HEK293 (cell line): ENCODE data around the gene NID2.

ENCODE experiments used
- CTCF ChIA-PET: fragments of 350-600 bp; formaldehyde crosslinking; extraction: SDS; loops from one replicate; lab custom pipeline; 2021; ENCODE audit warnings: antibody characterized with exemption; lab: Yijun Ruan, JAX
- POLR2A ChIA-PET: fragments of 300-600 bp; formaldehyde crosslinking; extraction: SDS; loops from one replicate; lab custom pipeline; 2020; ENCODE audit warnings: antibody characterized with exemption, inconsistent platforms; lab: Yijun Ruan, JAX
- H3K27ac ChIP-seq: fragments of 200-500 bp; sonication (Bioruptor generic); 2 replicates; pipeline ENCODE4 v1.5.1; 2014; ENCODE audit warnings: low read depth, low read length, control low read depth, inconsistent platforms; ENCODE audit errors: extremely low read depth
- H3K36me3 ChIP-seq, 2 experiments: fragments of 200-500 bp in 1 of 2; sonication (Bioruptor generic) in 1 of 2; 1 replicate in 1 of 2; 2 replicates in 1 of 2; pipeline ENCODE4 v1.5.1; 2014 to 2017; ENCODE audit warnings: inconsistent platforms in 2 of 2, low read length in 2 of 2; ENCODE audit not compliant: control insufficient read depth in 2 of 2, insufficient read depth in 1 of 2
- H3K4me1 ChIP-seq: fragments of 200-500 bp; sonication (Bioruptor generic); 2 replicates; pipeline ENCODE4 v1.5.1; 2014; ENCODE audit warnings: mild to moderate bottlenecking, low read length, inconsistent platforms; ENCODE audit not compliant: control insufficient read depth, insufficient read depth
- H3K4me3 ChIP-seq: 2 replicates; pipeline ENCODE4 v1.5.1; 2011; ENCODE audit warnings: low read depth, mild to moderate bottlenecking, control low read depth, low read length, moderate library complexity
- H3K9me3 ChIP-seq: fragments of 200-500 bp; sonication (Bioruptor generic); 2 replicates; pipeline ENCODE4 v1.5.1; 2014; ENCODE audit warnings: low read depth, low read length, inconsistent platforms; ENCODE audit not compliant: control insufficient read depth, insufficient read depth
- IKZF3 ChIP-seq: fragments of 450-650 bp; IDR thresholded peaks from 2 replicates; pipeline ENCODE4 v1.5.0; 2018; ENCODE audit warnings: missing biosample characterization, mild to moderate bottlenecking, missing genetic modification characterization, moderate library complexity
- PRDM2 ChIP-seq: fragments of 450-650 bp; formaldehyde crosslinking; IDR thresholded peaks from 2 replicates; pipeline ENCODE4 v1.5.1; 2016; ENCODE audit warnings: missing biosample characterization, missing genetic modification characterization, borderline replicate concordance
- SCRT2 ChIP-seq: fragments of 450-650 bp; formaldehyde crosslinking; IDR thresholded peaks from 2 replicates; pipeline ENCODE4 v1.5.1; 2016; ENCODE audit warnings: missing biosample characterization, missing genetic modification characterization
- TSHZ1 ChIP-seq: fragments of 450-650 bp; formaldehyde crosslinking; IDR thresholded peaks from 2 replicates; pipeline ENCODE4 v1.5.1; 2016; ENCODE audit warnings: missing biosample characterization, missing genetic modification characterization, borderline replicate concordance
- ZNF10 ChIP-seq: fragments of 450-650 bp; formaldehyde crosslinking; IDR thresholded peaks from 2 replicates; pipeline ENCODE4 v1.5.1; 2017; ENCODE audit warnings: missing biosample characterization, missing genetic modification characterization
- ZNF274 ChIP-seq, 2 experiments: fragments of 200-500 bp in 1 of 2; fragments of 450-650 bp in 1 of 2; sonication (Bioruptor generic) in 1 of 2; formaldehyde crosslinking in 1 of 2; IDR thresholded peaks; 2 replicates each; pipeline versions ENCODE4 v1.5.1 to v1.6.1; 2014 to 2016; ENCODE audit warnings: borderline replicate concordance in 1 of 2, inconsistent platforms in 1 of 2, low read length in 1 of 2, missing biosample characterization in 1 of 2, missing genetic modification characterization in 1 of 2
- ZNF394 ChIP-seq: fragments of 450-650 bp; formaldehyde crosslinking; IDR thresholded peaks from 2 replicates; pipeline ENCODE4 v1.5.1; 2016; ENCODE audit warnings: missing biosample characterization, missing genetic modification characterization, mild to moderate bottlenecking, moderate library complexity, borderline replicate concordance
- ZNF473 ChIP-seq: fragments of 450-650 bp; formaldehyde crosslinking; IDR thresholded peaks from 2 replicates; pipeline ENCODE4 v1.5.1; 2017; ENCODE audit warnings: missing biosample characterization, missing genetic modification characterization
- ZNF514 ChIP-seq: fragments of 450-650 bp; formaldehyde crosslinking; IDR thresholded peaks from 2 replicates; pipeline ENCODE4 v1.5.1; 2016; ENCODE audit warnings: missing biosample characterization, missing genetic modification characterization
- ZNF548 ChIP-seq: fragments of 450-650 bp; formaldehyde crosslinking; IDR thresholded peaks from 2 replicates; pipeline ENCODE4 v1.5.1; 2016; ENCODE audit warnings: missing biosample characterization, missing genetic modification characterization
- ZNF585B ChIP-seq: fragments of 450-650 bp; formaldehyde crosslinking; IDR thresholded peaks from 2 replicates; pipeline ENCODE4 v1.5.1; 2016; ENCODE audit warnings: missing biosample characterization, missing genetic modification characterization
- ZNF623 ChIP-seq: fragments of 450-650 bp; formaldehyde crosslinking; IDR thresholded peaks from 2 replicates; pipeline ENCODE4 v1.5.1; 2016; ENCODE audit warnings: missing biosample characterization, missing genetic modification characterization
- ZNF654 ChIP-seq: fragments of 450-650 bp; formaldehyde crosslinking; IDR thresholded peaks from 2 replicates; pipeline ENCODE4 v1.5.1; 2016; ENCODE audit warnings: low read depth, missing biosample characterization, missing genetic modification characterization
- ZNF747 ChIP-seq: fragments of 450-650 bp; formaldehyde crosslinking; IDR thresholded peaks from 2 replicates; pipeline ENCODE4 v1.5.1; 2016; ENCODE audit warnings: missing biosample characterization, missing genetic modification characterization
- ZNF76 ChIP-seq: fragments of 450-650 bp; formaldehyde crosslinking; IDR thresholded peaks from 2 replicates; pipeline ENCODE4; 2016; ENCODE audit warnings: low read depth, missing biosample characterization, missing genetic modification characterization, borderline replicate concordance
- TF ChIP-seq, protein P1 (sequence below): fragments of 450-650 bp; formaldehyde crosslinking; IDR thresholded peaks from 2 replicates; pipeline ENCODE4; 2016; ENCODE audit warnings: missing biosample characterization, missing genetic modification characterization

NID2 gene

GRCh38 chr14:52044791-52045522 is 23.9 kb downstream of the NID2 start:
- Histone ChIP-seq H3K4me1 (no peaks in the 10 kb centered on the region), H3K36me3 (peaks cover 0 to 11% of the 10 kb centered on the region in 2 experiments; a peak in 2 of 3 replicates), H3K27ac (no peak overlapping the region), H3K4me3 (no peak overlapping the region), H3K9me3 (no peaks in the 10 kb centered on the region)
- TF ChIP-seq SCRT2 (tag by site-specific recombination) = no peak
- TF ChIP-seq ZNF76 (tag by site-specific recombination) = no peak
- TF ChIP-seq PRDM2 (tag by site-specific recombination) = no peak
- TF ChIP-seq ZNF514 = no peak
- TF ChIP-seq, protein P1, sequence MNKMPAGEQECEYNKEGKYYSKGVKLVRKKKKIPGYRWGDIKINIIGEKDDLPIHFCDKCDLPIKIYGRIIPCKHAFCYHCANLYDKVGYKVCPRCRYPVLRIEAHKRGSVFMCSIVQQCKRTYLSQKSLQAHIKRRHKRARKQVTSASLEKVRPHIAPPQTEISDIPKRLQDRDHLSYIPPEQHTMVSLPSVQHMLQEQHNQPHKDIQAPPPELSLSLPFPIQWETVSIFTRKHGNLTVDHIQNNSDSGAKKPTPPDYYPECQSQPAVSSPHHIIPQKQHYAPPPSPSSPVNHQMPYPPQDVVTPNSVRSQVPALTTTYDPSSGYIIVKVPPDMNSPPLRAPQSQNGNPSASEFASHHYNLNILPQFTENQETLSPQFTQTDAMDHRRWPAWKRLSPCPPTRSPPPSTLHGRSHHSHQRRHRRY = no peak
- no peak for TF ChIP-seq ZNF548
- TF ChIP-seq ZNF585B (tag by site-specific recombination) = no peak
- TF ChIP-seq IKZF3 (tag by site-specific recombination) = no peak
- TF ChIP-seq ZNF10 (tag by site-specific recombination) = no peak
- TF ChIP-seq ZNF394 (tag by site-specific recombination) = no peak
- TF ChIP-seq ZNF473 (tag by site-specific recombination) = no peak
- TF ChIP-seq ZNF654 (tag by site-specific recombination) = no peak
- TF ChIP-seq ZNF623 (tag by site-specific recombination) = no peak
- TF ChIP-seq TSHZ1 = no peak
- TF ChIP-seq ZNF274 (IDR thresholded peaks at IDR 0.05; ENCODE audit: low read length) = no peak
- no peak for TF ChIP-seq ZNF274 (tag by site-specific recombination; IDR thresholded peaks at IDR 0.05; ENCODE audit: borderline replicate concordance)
- no peak for TF ChIP-seq ZNF747 (tag by site-specific recombination)
- ChIA-PET POLR2A (no interaction called here), CTCF (interaction anchor here (0.7 to 2.4 kb wide), 9 partner anchors 9 to 227 kb away, joined by 3 to 10 read pairs (median 3); partner anchors contain the start of gene NID2)
